SH-SY5Y (cell line): ENCODE measurements around the gene HK3.

Source experiments
- GATA2 ChIP-seq: IDR thresholded peaks from 2 replicates; pipeline ENCODE4 v1.6.1; 2011; ENCODE audit warnings: mild to moderate bottlenecking, low read depth, low read length
- GATA3 ChIP-seq: IDR thresholded peaks from 2 replicates; pipeline ENCODE4 v1.6.1; 2011; ENCODE audit warnings: low read depth, mild to moderate bottlenecking, low read length, moderate library complexity

HK3 gene

DNA sequence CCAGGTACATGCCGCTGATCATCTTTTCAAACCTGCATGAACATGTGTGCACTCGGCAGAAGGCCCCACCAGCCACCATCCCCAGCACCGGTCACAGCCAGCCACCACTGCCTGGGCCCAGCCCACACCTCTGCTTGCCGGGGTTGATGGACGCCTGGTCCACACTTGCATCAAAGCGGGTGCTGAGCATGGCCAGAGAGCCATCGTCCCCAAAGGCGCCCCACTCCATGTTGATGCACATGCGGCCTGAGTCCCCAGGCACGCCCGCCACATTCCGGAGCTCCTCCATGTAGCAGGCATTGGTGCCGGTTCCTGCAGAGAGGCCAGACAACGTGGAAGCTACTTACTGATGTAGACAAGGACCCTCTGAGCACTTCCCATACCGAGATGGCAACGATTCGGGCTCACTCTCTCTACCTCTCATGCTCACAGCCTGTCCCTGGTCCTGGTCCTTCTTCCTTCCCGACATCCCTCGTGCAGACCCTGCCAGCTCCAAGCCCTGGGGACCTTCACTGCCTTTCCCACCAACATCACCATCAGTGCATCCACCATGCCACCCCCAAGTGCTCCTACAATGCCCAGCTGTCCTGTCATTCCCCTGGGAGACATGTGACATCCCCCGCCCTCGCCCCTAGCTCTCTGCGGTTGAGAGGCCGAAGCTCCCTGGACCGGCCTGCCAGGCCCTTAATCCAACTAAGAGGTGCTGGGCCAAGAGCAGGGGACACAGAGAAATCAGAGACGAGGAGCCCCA lies 17.2 kb downstream of the HK3 start:
- no peak for TF ChIP-seq GATA3
- no peak for TF ChIP-seq GATA2

DNA sequence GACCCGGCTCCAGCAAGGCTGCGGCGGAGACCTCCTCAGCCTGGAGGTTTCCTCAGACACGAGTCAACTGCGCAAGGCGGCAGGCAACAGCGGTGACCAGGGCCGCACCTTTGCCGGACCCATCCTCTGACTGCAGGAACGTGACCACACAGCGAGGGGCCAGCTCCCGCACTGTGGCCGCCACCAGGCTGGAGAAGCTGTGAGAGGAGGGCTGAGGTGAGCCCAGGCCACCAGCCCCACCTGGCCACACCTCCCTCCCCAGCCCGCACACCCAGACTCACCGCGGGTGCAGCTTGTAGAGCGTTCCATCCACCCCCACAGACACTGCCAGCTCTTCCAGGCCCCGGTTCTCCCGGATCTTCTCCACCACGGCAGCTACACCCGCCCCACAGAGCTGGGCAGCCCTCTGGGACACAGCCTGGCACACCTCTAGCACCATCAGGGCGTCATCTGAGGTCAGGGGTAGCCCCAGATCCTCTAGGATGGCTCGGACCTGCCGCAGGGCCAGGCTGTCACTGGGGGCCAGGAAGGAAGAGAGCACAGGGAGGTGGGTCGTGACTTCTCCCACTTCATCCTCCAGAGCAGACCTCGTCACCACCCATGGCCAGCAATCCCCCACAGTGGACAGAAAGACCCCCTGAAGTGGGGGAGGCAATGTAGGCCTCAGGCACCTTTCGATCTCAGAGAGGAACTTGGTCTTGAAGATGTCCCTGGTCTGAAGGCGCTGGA lies 18.0 kb downstream of the HK3 start:
- TF ChIP-seq GATA3: no peak
- TF ChIP-seq GATA2: no peak

- TF ChIP-seq GATA3 (no peak), GATA2 (no peak)
Measured at GRCh38 chr5:176880366-176881020, 18.7 kb downstream of the HK3 start.

GRCh38 chr5:176879663-176880361 lies 19.3 kb downstream of the HK3 start:
- no peak for TF ChIP-seq GATA2
- no peak for TF ChIP-seq GATA3

DNA sequence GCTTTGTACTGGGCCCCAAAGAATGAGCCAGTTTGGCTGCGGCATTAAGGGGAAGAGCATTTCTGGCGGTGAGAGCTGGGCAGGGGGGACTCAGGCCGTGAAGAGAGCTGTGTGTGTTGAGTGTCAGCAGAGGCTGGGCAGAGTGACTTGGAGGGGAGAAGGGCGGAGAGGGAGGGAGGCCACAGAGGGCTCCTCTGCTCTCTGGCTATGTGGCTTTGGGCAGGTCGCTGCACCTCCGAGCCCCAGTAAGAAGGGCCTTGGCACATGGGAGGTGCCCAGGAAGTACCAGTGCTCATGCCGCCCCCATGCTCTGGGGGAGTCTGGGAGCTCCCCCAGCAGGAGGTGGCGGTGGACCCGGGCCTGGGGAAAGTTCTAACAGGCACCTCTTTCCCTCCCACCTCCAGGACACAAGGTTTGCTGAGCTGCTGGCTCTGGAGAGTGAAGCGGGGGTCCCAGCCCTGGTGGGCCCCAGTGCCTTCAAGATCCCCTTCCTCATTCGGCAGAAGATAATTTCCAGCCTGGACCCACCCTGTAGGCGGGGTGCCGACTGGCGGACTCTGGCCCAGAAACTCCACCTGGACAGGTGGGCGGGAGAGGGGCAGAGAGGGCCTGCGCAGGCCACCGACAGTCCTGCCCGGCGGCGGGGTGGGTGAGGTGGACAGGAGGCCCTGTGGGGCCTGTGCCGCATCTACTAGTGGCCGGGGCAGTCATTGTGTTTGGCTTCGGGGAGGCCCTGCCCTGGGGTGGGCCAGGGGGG lies 20.1 kb downstream of the HK3 start:
- TF ChIP-seq GATA2 (no peak), GATA3 (no peak)

- TF ChIP-seq GATA2: no peak
- no peak for TF ChIP-seq GATA3
Measured at GRCh38 chr5:176878463-176878862, 20.7 kb downstream of the HK3 start.

- TF ChIP-seq GATA3: no peak
Measured at GRCh38 chr5:176877793-176878331, 21.3 kb downstream of the HK3 start.

- TF ChIP-seq GATA3 (no peak), GATA2 (no peak)
Measured at GRCh38 chr5:176876506-176877431, 22.4 kb downstream of the HK3 start.

- TF ChIP-seq GATA2: no peak
- TF ChIP-seq GATA3: no peak
Measured at GRCh38 chr5:176875783-176876505, 23.2 kb downstream of the HK3 start.

GRCh38 chr5:176875014-176875550 lies 24.1 kb downstream of the HK3 start:
- TF ChIP-seq GATA3 (no peak), GATA2 (no peak)

- TF ChIP-seq GATA3: no peak
- no peak for TF ChIP-seq GATA2
Measured at GRCh38 chr5:176874198-176874780, 24.9 kb downstream of the HK3 start.
